Suprapubic skin (tissue), 4 donors: ENCODE measurements around the gene DVL1.

Experiments used
- CTCF ChIP-seq, 2 donors: fragments of 200-600 bp in 1 of 2; fragments of 450-650 bp in 1 of 2; sonication (generic) in 1 of 2; IDR thresholded peaks; one replicate each; pipeline ENCODE4 v1.5.1; 2016 to 2019; ENCODE audit warnings: antibody characterized with exemption in 2 of 2, mild to moderate bottlenecking in 1 of 2, moderate library complexity in 1 of 2
- POLR2A ChIP-seq, 2 donors: fragments of 450-650 bp; IDR thresholded peaks; one replicate each; pipeline ENCODE4 v1.6.1; 2017; ENCODE audit warnings: antibody characterized with exemption in 2 of 2, mild to moderate bottlenecking in 2 of 2, moderate library complexity in 2 of 2
- POLR2AphosphoS5 ChIP-seq, 3 donors: sonication (generic); formaldehyde crosslinking; IDR thresholded peaks; one replicate each; pipeline ENCODE4 v1.6.1; 2017; ENCODE audit warnings: antibody characterized with exemption in 3 of 3

GRCh38 chr1:1306661-1307260 is 42.5 kb downstream of the DVL1 start:
- TF ChIP-seq POLR2AphosphoS5 (IDR thresholded peaks at IDR 0.05): no peak
- TF ChIP-seq POLR2A (IDR thresholded peaks at IDR 0.05): no peak
- TF ChIP-seq CTCF (IDR thresholded peaks at IDR 0.05): no peak
